H9 (cell line): ENCODE measurements around the gene TSPAN1. TPM values are rescaled to one million over a fixed set of nuclear protein-coding genes. Genes with fewer than 3 reads are reported as not detected.

Experiments used
- DNase-seq: peaks from one replicate; pipeline ENCODE4 v3.0.0-alpha.2; 2017
- H2AFZ ChIP-seq: one replicate; pipeline ENCODE4 v1.6.1; 2013; ENCODE audit warnings: mild to moderate bottlenecking, low read length, control low read depth, moderate library complexity
- H2AK5ac ChIP-seq: 2 replicates; pipeline ENCODE4 v1.6.1; 2013; ENCODE audit warnings: low read length, control low read depth, mixed read lengths; ENCODE audit not compliant: insufficient read length
- H2BK120ac ChIP-seq: one replicate; pipeline ENCODE4 v1.6.1; 2013; ENCODE audit warnings: low read depth, mild to moderate bottlenecking, low read length, control low read depth, inconsistent platforms; ENCODE audit not compliant: poor library complexity, severe bottlenecking
- H2BK12ac ChIP-seq: 2 replicates; pipeline ENCODE4 v1.6.1; 2013; ENCODE audit warnings: low read length, control low read depth, mixed read lengths, low read depth; ENCODE audit not compliant: insufficient read length
- H2BK15ac ChIP-seq: 2 replicates; pipeline ENCODE4 v1.6.1; 2013; ENCODE audit warnings: low read depth, low read length, control low read depth
- H2BK20ac ChIP-seq: one replicate; pipeline ENCODE4 v1.6.1; 2013; ENCODE audit warnings: low read depth, mild to moderate bottlenecking, low read length, control low read depth, inconsistent platforms; ENCODE audit not compliant: poor library complexity, severe bottlenecking
- H2BK5ac ChIP-seq: 2 replicates; pipeline ENCODE4 v1.6.1; 2013; ENCODE audit warnings: low read length, control low read depth, mixed read lengths; ENCODE audit not compliant: insufficient read length
- H3K14ac ChIP-seq: 2 replicates; pipeline ENCODE4 v1.6.1; 2013; ENCODE audit warnings: low read length, control low read depth; ENCODE audit not compliant: insufficient read depth
- H3K18ac ChIP-seq: 2 replicates; pipeline ENCODE4 v1.6.1; 2013; ENCODE audit warnings: low read depth, mild to moderate bottlenecking, mixed read lengths, low read length, control low read depth; ENCODE audit not compliant: insufficient read length
- H3K23ac ChIP-seq: 2 replicates; pipeline ENCODE4 v1.6.1; 2013; ENCODE audit warnings: low read length, control low read depth, mixed read lengths, low read depth; ENCODE audit not compliant: insufficient read length
- H3K23me2 ChIP-seq: 2 replicates; pipeline ENCODE4 v1.6.1; 2013; ENCODE audit warnings: low read depth, mild to moderate bottlenecking, mixed read lengths, low read length, control low read depth; ENCODE audit not compliant: insufficient read length, poor library complexity, severe bottlenecking
- H3K27ac ChIP-seq: 2 replicates; pipeline ENCODE4 v1.5.1; 2013; ENCODE audit warnings: low read length, control low read depth, mixed read lengths, low read depth; ENCODE audit not compliant: insufficient read length
- H3K27me3 ChIP-seq: 2 replicates; pipeline ENCODE4 v1.6.1; 2013; ENCODE audit warnings: low read length, control low read depth, inconsistent platforms; ENCODE audit not compliant: insufficient read depth
- H3K4ac ChIP-seq: 2 replicates; pipeline ENCODE4 v1.6.1; 2013; ENCODE audit warnings: low read depth, mild to moderate bottlenecking, control low read depth, inconsistent platforms, low read length, moderate library complexity
- H3K4me1 ChIP-seq: 2 replicates; pipeline ENCODE4 v1.6.1; 2013; ENCODE audit warnings: low read length, control low read depth, inconsistent platforms; ENCODE audit not compliant: insufficient read depth
- H3K4me2 ChIP-seq: 2 replicates; pipeline ENCODE4 v1.6.1; 2013; ENCODE audit warnings: low read length, control low read depth, mixed read lengths; ENCODE audit not compliant: insufficient read length, insufficient read depth
- H3K56ac ChIP-seq: 2 replicates; pipeline ENCODE4 v1.6.1; 2013; ENCODE audit warnings: low read depth, mild to moderate bottlenecking, mixed read lengths, low read length, control low read depth; ENCODE audit not compliant: insufficient read length
- H3K79me1 ChIP-seq: 2 replicates; pipeline ENCODE4 v1.6.1; 2013; ENCODE audit warnings: low read depth, mild to moderate bottlenecking, moderate library complexity, low read length, control low read depth, inconsistent platforms; ENCODE audit not compliant: insufficient read depth, poor library complexity, severe bottlenecking
- H3K79me2 ChIP-seq: 2 replicates; pipeline ENCODE4 v1.6.1; 2013; ENCODE audit warnings: low read length, control low read depth, inconsistent platforms; ENCODE audit not compliant: insufficient read depth
- H3K9ac ChIP-seq: 2 replicates; pipeline ENCODE4 v1.6.1; 2013; ENCODE audit warnings: low read length, control low read depth, mixed read lengths; ENCODE audit not compliant: insufficient read length; ENCODE audit errors: extremely low read depth
- H3K9me3 ChIP-seq: one replicate; pipeline ENCODE4 v1.6.1; 2013; ENCODE audit warnings: low read depth, low read length, inconsistent platforms; ENCODE audit not compliant: control insufficient read depth
- H3T11ph ChIP-seq: one replicate; pipeline ENCODE4 v1.6.1; 2013; ENCODE audit warnings: mild to moderate bottlenecking, low read length, control low read depth, inconsistent platforms
- H4K20me1 ChIP-seq: one replicate; pipeline ENCODE4 v1.6.1; 2013; ENCODE audit not compliant: control insufficient read depth, insufficient read length, insufficient read depth
- H4K5ac ChIP-seq: 2 replicates; pipeline ENCODE4 v1.6.1; 2013; ENCODE audit warnings: low read depth, mild to moderate bottlenecking, mixed read lengths, low read length, control low read depth; ENCODE audit not compliant: insufficient read length
- H4K8ac ChIP-seq: replicated peaks from 2 replicates; pipeline ENCODE4 v1.6.1; 2013; ENCODE audit warnings: low read length, control low read depth, mixed read lengths, low read depth; ENCODE audit not compliant: insufficient read length
- H4K91ac ChIP-seq: 2 replicates; pipeline ENCODE4 v1.6.1; 2013; ENCODE audit warnings: low read depth, mild to moderate bottlenecking, moderate library complexity, mixed read lengths, low read length, control low read depth; ENCODE audit not compliant: insufficient read length
- H3K27ac Mint-ChIP-seq, 3 experiments: 2 replicates in 2 of 3; 3 replicates in 1 of 3; pipeline ENCODE4 v1.8.0; 2020 to 2021; ENCODE audit warnings: mixed read lengths in 3 of 3, mild to moderate bottlenecking in 1 of 3, moderate library complexity in 1 of 3
- H3K27me3 Mint-ChIP-seq: 2 replicates; pipeline ENCODE4 v1.8.0; 2021; ENCODE audit warnings: low read depth, mild to moderate bottlenecking, moderate library complexity, mixed read lengths
- H3K36me3 Mint-ChIP-seq, 3 experiments: 2 replicates in 2 of 3; 3 replicates in 1 of 3; pipeline ENCODE4 v1.8.0; 2020 to 2021; ENCODE audit warnings: low read depth in 3 of 3, mixed read lengths in 3 of 3; ENCODE audit not compliant: insufficient read depth in 1 of 3
- H3K4me1 Mint-ChIP-seq, 2 experiments: 2 replicates each; pipeline ENCODE4 v1.8.0; 2020; ENCODE audit warnings: mixed read lengths in 2 of 2
- H3K4me3 Mint-ChIP-seq, 2 experiments: 2 replicates in 1 of 2; 3 replicates in 1 of 2; pipeline ENCODE4 v1.8.0; 2020 to 2021; ENCODE audit warnings: mild to moderate bottlenecking in 2 of 2, mixed read lengths in 2 of 2, moderate library complexity in 1 of 2
- H3K9me3 Mint-ChIP-seq, 2 experiments: 2 replicates in 1 of 2; 3 replicates in 1 of 2; pipeline ENCODE4 v1.8.0; 2020; ENCODE audit warnings: mild to moderate bottlenecking in 2 of 2, mixed read lengths in 2 of 2, moderate library complexity in 1 of 2
- CTCF ChIP-seq: fragments of 200-600 bp; sonication (generic); conservative IDR thresholded peaks from 3 replicates; pipeline ENCODE4 v1.8.0; 2021; ENCODE audit warnings: antibody characterized with exemption, mild to moderate bottlenecking
- WGBS: extraction: QIAGEN DNeasy Blood & Tissue Kit; methylation state at CpG from one replicate; pipeline ENCODE4 v1.1.7; 2013; ENCODE audit warnings: missing lambda C conversion rate, low lambda C conversion rate, mixed read lengths; ENCODE audit not compliant: insufficient read length; ENCODE audit errors: extremely low coverage; 5-methylcytosine and 5-hydroxymethylcytosine counted together
- total RNA-seq: library from RNA; stranded (reverse); gene quantifications from 2 replicates; pipeline ENCODE4 v1.2.1, GENCODE V29; 2021

The TSPAN1 gene
- total RNA-seq, 1 experiment from 2014 or later: not detected

GRCh38 chr1:46130121-46130520 lies 44.8 kb upstream of the TSPAN1 start:
- TF ChIP-seq CTCF: no peak
- Mint-ChIP-seq H3K27ac (no peak overlapping the region), H3K4me3 (peak overlapping the region; percentile 75 to 90), H3K9me3 (peaks cover 0 to 3% of the 10 kb centered on the region in 2 experiments; a peak in 1 of 5 replicates), H3K4me1 (peaks cover 26 to 31% of the 10 kb centered on the region in 2 experiments), H3K36me3 (no peaks in the 10 kb centered on the region; a peak in 1 of 7 replicates), H3K27me3 (peaks cover 11% of the 10 kb centered on the region)
- Histone ChIP-seq H4K8ac (no peak overlapping the region), H3K4ac (no peak overlapping the region), H2BK5ac (no peak overlapping the region), H3K56ac (no peak overlapping the region), H2AFZ (no peak overlapping the region), H3K9ac (no peak overlapping the region), H3K4me2 (peak overlapping the region; percentile 95), H3K14ac (no peak overlapping the region), H3K27me3 (no peaks in the 10 kb centered on the region), H2BK120ac (no peak overlapping the region), H3K9me3 (no peaks in the 10 kb centered on the region), H3K79me1 (no peaks in the 10 kb centered on the region), H2BK12ac (no peak overlapping the region), H4K20me1 (no peaks in the 10 kb centered on the region), H4K5ac (no peak overlapping the region), H2BK15ac (no peak overlapping the region), H3K23ac (no peak overlapping the region), H2BK20ac (no peak overlapping the region), H3K4me1 (peaks cover 4% of the 10 kb centered on the region; the same call in 1 of the 2 replicates), H3K23me2 (peaks cover 15% of the 10 kb centered on the region), H3K27ac (no peak overlapping the region), H3K18ac (no peak overlapping the region), H3K79me2 (no peaks in the 10 kb centered on the region; the same call in 1 of the 2 replicates), H4K91ac (no peak overlapping the region), H2AK5ac (no peak overlapping the region), H3T11ph (no peak overlapping the region)
- WGBS: no CpG with 5 or more reads among the region's 1 CpG
- DNase-seq: no peak
